Neural progenitor cell (in vitro differentiated cells): ENCODE results near the gene DENND2A. TPM values are rescaled to one million over a fixed set of nuclear protein-coding genes. Genes with fewer than 3 reads are reported as not detected.

Experiments
- DNase-seq: peaks from one replicate; pipeline ENCODE4 v3.0.0-alpha.2; 2016; ENCODE audit warnings: low spot score
- H2AFZ ChIP-seq: fragments of 200-600 bp; sonication (generic); replicated peaks from 2 replicates; pipeline ENCODE4 v1.6.1; 2016; ENCODE audit warnings: antibody characterized with exemption
- H3F3A ChIP-seq: fragments of 200-600 bp; sonication (generic); 2 replicates; pipeline ENCODE4 v1.6.1; 2016; ENCODE audit warnings: antibody characterized with exemption, low read depth
- H3K27ac ChIP-seq: fragments of 200-600 bp; sonication (generic); 2 replicates; pipeline ENCODE4 v1.5.1; 2016; ENCODE audit warnings: mild to moderate bottlenecking
- H3K27me3 ChIP-seq: fragments of 200-600 bp; sonication (generic); 2 replicates; pipeline ENCODE4 v1.6.1; 2016; ENCODE audit warnings: mild to moderate bottlenecking, moderate library complexity
- H3K36me3 ChIP-seq: fragments of 200-600 bp; sonication (generic); 2 replicates; pipeline ENCODE4 v1.5.1; 2016
- H3K4me1 ChIP-seq: fragments of 200-600 bp; sonication (generic); 2 replicates; pipeline ENCODE4 v1.6.1; 2016; ENCODE audit warnings: mixed run types
- H3K4me2 ChIP-seq: fragments of 200-600 bp; sonication (generic); 2 replicates; pipeline ENCODE4 v1.6.1; 2016
- H3K4me3 ChIP-seq: fragments of 200-600 bp; sonication (generic); 2 replicates; pipeline ENCODE4 v1.5.1; 2016
- H3K79me2 ChIP-seq: fragments of 200-600 bp; sonication (generic); 2 replicates; pipeline ENCODE4 v1.6.1; 2016; ENCODE audit warnings: low read depth
- H3K9ac ChIP-seq: fragments of 200-600 bp; sonication (generic); 2 replicates; pipeline ENCODE4 v1.6.1; 2016
- H3K9me3 ChIP-seq: fragments of 200-600 bp; sonication (generic); 2 replicates; pipeline ENCODE4 v1.5.1; 2016; ENCODE audit warnings: low read depth
- H4K20me1 ChIP-seq: fragments of 200-600 bp; sonication (generic); 2 replicates; pipeline ENCODE4 v1.6.1; 2016; ENCODE audit warnings: low read depth
- H3K27ac Mint-ChIP-seq: 3 replicates; pipeline ENCODE4 v1.8.0; 2021; ENCODE audit warnings: mixed read lengths
- H3K27me3 Mint-ChIP-seq: 2 replicates; pipeline ENCODE4 v1.8.0; 2022; ENCODE audit warnings: low read depth, mild to moderate bottlenecking, inconsistent platforms, moderate library complexity, mixed read lengths; ENCODE audit not compliant: insufficient read depth
- H3K36me3 Mint-ChIP-seq: 3 replicates; pipeline ENCODE4 v1.8.0; 2021; ENCODE audit warnings: mixed read lengths
- H3K4me1 Mint-ChIP-seq: 3 replicates; pipeline ENCODE4 v1.8.0; 2021; ENCODE audit warnings: mixed read lengths
- H3K4me3 Mint-ChIP-seq: 3 replicates; pipeline ENCODE4 v1.8.0; 2021; ENCODE audit warnings: mild to moderate bottlenecking, moderate library complexity, mixed read lengths
- H3K9me3 Mint-ChIP-seq: 3 replicates; pipeline ENCODE4 v1.8.0; 2020; ENCODE audit warnings: mixed read lengths
- CTCF ChIP-seq: fragments of 200-600 bp; sonication (generic); IDR thresholded peaks from 2 replicates; pipeline ENCODE4 v1.5.1; 2017; ENCODE audit warnings: antibody characterized with exemption, mild to moderate bottlenecking
- EZH2 ChIP-seq: fragments of 200-600 bp; sonication (generic); IDR thresholded peaks from 2 replicates; pipeline ENCODE4 v1.6.1; 2017; ENCODE audit warnings: antibody characterized with exemption, mild to moderate bottlenecking, moderate library complexity
- EZH2phosphoT487 ChIP-seq: fragments of 200-600 bp; sonication (generic); IDR thresholded peaks from 2 replicates; pipeline ENCODE4 v1.6.1; 2017; ENCODE audit warnings: antibody characterized with exemption
- total RNA-seq: library from RNA; depleted of rRNA; stranded (reverse); fragments of >200 nt; gene quantifications from 2 replicates; pipeline ENCODE4 v1.2.3, GENCODE V29; 2015; ENCODE audit warnings: low replicate concordance

Gene DENND2A
- total RNA-seq, 1 donor from 2014 or later = 27.0 TPM

- no peak overlapping the region for H3K4me3 Mint-ChIP-seq
These were observed 33.1 kb downstream of the DENND2A start for GRCh38 chr7:140607441-140607989.

GRCh38 chr7:140605337-140605736 is 35.3 kb downstream of the DENND2A start:
- Mint-ChIP-seq H3K27ac (peak overlapping the region; percentile 11), H3K4me3 (no peak overlapping the region), H3K9me3 (no peaks in the 10 kb centered on the region), H3K27me3 (peaks cover 5% of the 10 kb centered on the region), H3K4me1 (peaks cover 6% of the 10 kb centered on the region), H3K36me3 (peaks cover 19% of the 10 kb centered on the region)
- no peaks in the 10 kb centered on the region for H3F3A ChIP-seq
- H3K9ac ChIP-seq = no peak overlapping the region
- TF ChIP-seq CTCF = peak; percentile 9
- no peak for TF ChIP-seq EZH2
- no peaks in the 10 kb centered on the region for H3K79me2 ChIP-seq
- H3K27ac ChIP-seq = no peak overlapping the region
- H3K9me3 ChIP-seq = no peaks in the 10 kb centered on the region
- no peaks in the 10 kb centered on the region for H3K27me3 ChIP-seq
- no peaks in the 10 kb centered on the region for H4K20me1 ChIP-seq
- H3K4me1 ChIP-seq = no peaks in the 10 kb centered on the region
- H3K36me3 ChIP-seq = no peaks in the 10 kb centered on the region
- no peak overlapping the region for H3K4me2 ChIP-seq
- H2AFZ ChIP-seq = no peak overlapping the region
- DNase-seq = peak; percentile 41
- H3K4me3 ChIP-seq = no peak overlapping the region

More at GRCh38 chr7:140607441-140607989, 33.1 kb downstream of the DENND2A start:
- Mint-ChIP-seq H3K4me1 (peaks cover 6% of the 10 kb centered on the region), H3K27me3 (peaks cover 5% of the 10 kb centered on the region), H3K9me3 (no peaks in the 10 kb centered on the region), H3K36me3 (peaks cover 12% of the 10 kb centered on the region), H3K27ac (no peak overlapping the region)
- Histone ChIP-seq H3K4me2 (no peak overlapping the region), H2AFZ (no peak overlapping the region), H3K4me3 (no peak overlapping the region), H3K9me3 (no peaks in the 10 kb centered on the region), H4K20me1 (no peaks in the 10 kb centered on the region), H3K27ac (no peak overlapping the region), H3K4me1 (no peaks in the 10 kb centered on the region), H3K9ac (no peak overlapping the region), H3K36me3 (no peaks in the 10 kb centered on the region), H3K79me2 (no peaks in the 10 kb centered on the region), H3F3A (no peaks in the 10 kb centered on the region), H3K27me3 (no peaks in the 10 kb centered on the region)
- no peak for TF ChIP-seq EZH2
- no peak for TF ChIP-seq EZH2phosphoT487
- TF ChIP-seq CTCF = no peak
- no peak for DNase-seq

- no peak overlapping the region for H3K27ac Mint-ChIP-seq
- Histone ChIP-seq H3K9ac (no peak overlapping the region), H3K9me3 (no peaks in the 10 kb centered on the region), H3F3A (no peaks in the 10 kb centered on the region), H3K79me2 (no peaks in the 10 kb centered on the region), H2AFZ (no peak overlapping the region), H3K36me3 (no peaks in the 10 kb centered on the region), H3K27me3 (no peaks in the 10 kb centered on the region), H3K4me3 (no peak overlapping the region), H4K20me1 (no peaks in the 10 kb centered on the region), H3K4me2 (no peak overlapping the region), H3K27ac (no peak overlapping the region), H3K4me1 (no peaks in the 10 kb centered on the region)
- DNase-seq = no peak
- peaks cover 5% of the 10 kb centered on the region for H3K27me3 Mint-ChIP-seq
- peaks cover 25% of the 10 kb centered on the region for H3K36me3 Mint-ChIP-seq
- H3K4me1 Mint-ChIP-seq = peaks cover 6% of the 10 kb centered on the region
- H3K9me3 Mint-ChIP-seq = no peaks in the 10 kb centered on the region
- TF ChIP-seq EZH2phosphoT487 (no peak), EZH2 (no peak), CTCF (no peak)
- H3K4me3 Mint-ChIP-seq = no peak overlapping the region
These were observed 35.9 kb downstream of the DENND2A start for GRCh38 chr7:140604760-140605159.
